ENCODE measurements around the gene XYLB.

The XYLB gene

GRCh38 chr3:38331257-38332022 is 15.1 kb upstream of the XYLB start:
- no peak for TF ChIP-seq CTCF (IDR thresholded peaks at IDR 0.05)
- Histone ChIP-seq H3K27ac (no peak overlapping the region), H3K4me1 (ENCODE audit: control insufficient read depth in 1 of 2, insufficient read depth in 1 of 2, low read depth in 1 of 2, low read length in 1 of 2) (no peaks in the 10 kb centered on the region), H3K36me3 (no peaks in the 10 kb centered on the region), H3K4me3 (ENCODE audit: low read depth in 1 of 2, low read length in 1 of 2) (no peak overlapping the region), H3K27me3 (no peaks in the 10 kb centered on the region), H3K9me3 (no peaks in the 10 kb centered on the region)

DNA sequence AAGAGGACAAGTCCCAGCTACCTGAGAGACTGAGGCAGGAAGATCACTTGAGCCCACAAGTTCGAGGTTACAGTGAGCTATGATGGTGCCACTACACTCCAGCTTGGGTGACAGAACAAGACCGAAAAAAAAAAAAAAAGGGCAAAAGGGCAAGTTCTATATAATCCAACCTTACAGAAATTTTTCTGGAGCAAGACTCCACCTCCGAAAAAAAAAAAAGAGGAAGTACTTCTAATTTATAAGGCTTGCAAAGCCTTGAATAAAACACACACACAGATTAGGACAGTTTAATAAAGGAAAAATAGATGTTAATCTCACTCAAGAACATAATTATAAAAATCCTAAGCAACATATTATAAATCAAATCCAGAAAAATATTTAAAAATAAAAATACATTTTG is 14.4 kb upstream of the XYLB start:
- H3K36me3 ChIP-seq, result no peaks in the 10 kb centered on the region
- H3K9me3 ChIP-seq, result no peaks in the 10 kb centered on the region
- H3K4me3 ChIP-seq (ENCODE audit: low read depth in 1 of 2, low read length in 1 of 2), result no peak overlapping the region
- no peak overlapping the region for H3K27ac ChIP-seq
- no peak for TF ChIP-seq CTCF (IDR thresholded peaks at IDR 0.05)
- no peaks in the 10 kb centered on the region for H3K4me1 ChIP-seq (ENCODE audit: control insufficient read depth in 1 of 2, insufficient read depth in 1 of 2, low read depth in 1 of 2, low read length in 1 of 2)
- H3K27me3 ChIP-seq, result no peaks in the 10 kb centered on the region

- Histone ChIP-seq H3K4me1 (ENCODE audit: control insufficient read depth in 1 of 2, insufficient read depth in 1 of 2, low read depth in 1 of 2, low read length in 1 of 2) (no peaks in the 10 kb centered on the region), H3K27me3 (peaks cover 10% of the 10 kb centered on the region), H3K36me3 (no peaks in the 10 kb centered on the region), H3K9me3 (no peaks in the 10 kb centered on the region), H3K27ac (no peak overlapping the region), H3K4me3 (ENCODE audit: low read depth in 1 of 2, low read length in 1 of 2) (no peak overlapping the region)
- no peak for TF ChIP-seq CTCF (IDR thresholded peaks at IDR 0.05)
These were observed 12.2 kb upstream of the XYLB start for GRCh38 chr3:38334142-38335055.

DNA sequence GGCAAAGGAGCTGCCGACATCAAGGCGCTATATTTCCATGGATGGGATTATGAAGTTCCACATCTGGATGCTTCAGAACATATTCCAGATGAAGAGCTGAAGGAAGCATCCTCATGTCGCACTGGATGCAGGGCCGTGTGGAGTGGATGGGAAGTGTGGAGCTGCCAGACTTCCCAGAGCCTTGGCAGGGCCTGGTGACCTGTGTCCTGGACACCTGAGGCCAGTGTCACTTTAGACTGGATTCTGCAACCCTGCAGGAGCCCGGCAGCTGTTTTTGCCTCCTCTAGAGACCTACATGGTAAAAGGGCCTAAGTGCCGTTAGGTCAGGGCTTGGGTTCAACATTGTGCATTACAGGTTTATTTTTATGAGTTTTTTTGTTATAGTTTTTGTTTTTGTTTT is 11.3 kb upstream of the XYLB start:
- Histone ChIP-seq H3K27ac (no peak overlapping the region), H3K9me3 (no peaks in the 10 kb centered on the region), H3K27me3 (peaks cover 10% of the 10 kb centered on the region), H3K4me3 (ENCODE audit: low read depth in 1 of 2, low read length in 1 of 2) (no peak overlapping the region), H3K36me3 (no peaks in the 10 kb centered on the region), H3K4me1 (ENCODE audit: control insufficient read depth in 1 of 2, insufficient read depth in 1 of 2, low read depth in 1 of 2, low read length in 1 of 2) (no peaks in the 10 kb centered on the region)
- no peak for TF ChIP-seq CTCF (IDR thresholded peaks at IDR 0.05)

GRCh38 chr3:38337703-38338102 is 8.9 kb upstream of the XYLB start:
- TF ChIP-seq CTCF (IDR thresholded peaks at IDR 0.05), result no peak
- Histone ChIP-seq H3K27me3 (peaks cover 10% of the 10 kb centered on the region), H3K36me3 (no peaks in the 10 kb centered on the region), H3K9me3 (no peaks in the 10 kb centered on the region), H3K27ac (no peak overlapping the region), H3K4me1 (ENCODE audit: control insufficient read depth in 1 of 2, insufficient read depth in 1 of 2, low read depth in 1 of 2, low read length in 1 of 2) (no peaks in the 10 kb centered on the region), H3K4me3 (ENCODE audit: low read depth in 1 of 2, low read length in 1 of 2) (no peak overlapping the region)

All from neutrophil (primary cell).